ENCODE results near the gene GFER. TPM values are rescaled to one million over a fixed set of nuclear protein-coding genes. Genes with fewer than 3 reads are reported as not detected.
"Not testable (repeated sequence)": the region's sequence is repeated elsewhere in the genome, so short reads cannot be mapped to it uniquely, and the experiment has no call there.

The GFER gene
- polyA plus RNA-seq (2013, experiment 1 of 2) = 46.4 TPM
- polyA plus RNA-seq (2013, experiment 2 of 2) = 48.0 TPM

GRCh38 chr16:1983544-1984346 lies at the start of gene GFER:
Gene GFER (plus strand): TSS chr16:1984193. CDS start chr16:1984219, 26 bp downstream.
- Histone ChIP-seq H2BK15ac (replicated peaks; ENCODE audit: low read depth) (no peak within 1 kb of the TSS), H3K4me1 (ENCODE audit: control insufficient read depth, low read depth, low read length) (peaks cover 5% of the 10 kb centered on the region), H3K27me3 (ENCODE audit: insufficient read depth, low read length, poor library complexity) (peaks cover 9% of the 10 kb centered on the region), H3K79me1 (ENCODE audit: low read length) (peaks cover 10% of the 10 kb centered on the region), H3K4ac (ENCODE audit: low read depth, low read length) (peak within 1 kb of the TSS; percentile 61), H3K9ac (ENCODE audit: low read length) (peak within 1 kb of the TSS; percentile 91), H3K23ac (ENCODE audit: low read length) (no peak within 1 kb of the TSS), H2BK120ac (ENCODE audit: low read depth, low read length) (no peak within 1 kb of the TSS), H3K18ac (ENCODE audit: low read length) (peak within 1 kb of the TSS; percentile 72), H3K56ac (ENCODE audit: low read length) (peak within 1 kb of the TSS; percentile 96), H3K36me3 (ENCODE audit: control insufficient read depth, insufficient read depth, low read length) (peaks cover 3% of the 10 kb centered on the region), H3K79me2 (ENCODE audit: control insufficient read depth, insufficient read depth, low read length) (peaks cover 2% of the 10 kb centered on the region), H3K27ac (ENCODE audit: low read depth, low read length) (peak within 1 kb of the TSS; percentile 64), H4K5ac (ENCODE audit: low read length) (no peak within 1 kb of the TSS), H4K8ac (ENCODE audit: low read depth, low read length) (no peak within 1 kb of the TSS), H3K4me2 (ENCODE audit: low read length) (peak within 1 kb of the TSS; percentile 84), H3K4me3 (ENCODE audit: low read length) (peak within 1 kb of the TSS; percentile 78), H2BK5ac (ENCODE audit: low read length) (no peak within 1 kb of the TSS), H2AK5ac (ENCODE audit: low read length) (no peak within 1 kb of the TSS)
- WGBS (ENCODE audit: extremely low coverage, insufficient coverage, low lambda C conversion rate) = no CpG with 5 or more reads among the region's 109 CpGs
- peak; percentile 96 for DNase-seq

GRCh38 chr16:1936945-1937479 lies 47.0 kb upstream of the GFER start:
- no peak overlapping the region for H2BK15ac ChIP-seq (replicated peaks; ENCODE audit: low read depth)
- H4K5ac ChIP-seq (ENCODE audit: low read length) = no peak overlapping the region

GRCh38 chr16:1938316-1938715 lies 45.7 kb upstream of the GFER start:
- H3K79me1 ChIP-seq (ENCODE audit: low read length) = no peaks in the 10 kb centered on the region
- no peak overlapping the region for H2BK15ac ChIP-seq (replicated peaks; ENCODE audit: low read depth)
- no peak overlapping the region for H2BK120ac ChIP-seq (ENCODE audit: low read depth, low read length)
- H3K79me2 ChIP-seq (ENCODE audit: control insufficient read depth, insufficient read depth, low read length) = no peaks in the 10 kb centered on the region
- H2BK5ac ChIP-seq (ENCODE audit: low read length) = no peak overlapping the region
- H3K36me3 ChIP-seq (ENCODE audit: control insufficient read depth, insufficient read depth, low read length) = no peaks in the 10 kb centered on the region
- H3K27ac ChIP-seq (ENCODE audit: low read depth, low read length) = no peak overlapping the region
- no peaks in the 10 kb centered on the region for H3K27me3 ChIP-seq (ENCODE audit: insufficient read depth, low read length, poor library complexity)
- H4K5ac ChIP-seq (ENCODE audit: low read length) = no peak overlapping the region
- H3K23ac ChIP-seq (ENCODE audit: low read length) = no peak overlapping the region
- WGBS (ENCODE audit: extremely low coverage, insufficient coverage, low lambda C conversion rate) = no CpG with 5 or more reads among the region's 10 CpGs
- no peak overlapping the region for H3K9ac ChIP-seq (ENCODE audit: low read length)
- H3K4me3 ChIP-seq (ENCODE audit: low read length) = no peak overlapping the region
- no peaks in the 10 kb centered on the region for H3K4me1 ChIP-seq (ENCODE audit: control insufficient read depth, low read depth, low read length)
- no peak overlapping the region for H3K56ac ChIP-seq (ENCODE audit: low read length)
- no peak overlapping the region for H2AK5ac ChIP-seq (ENCODE audit: low read length)
- no peak overlapping the region for H3K4me2 ChIP-seq (ENCODE audit: low read length)
- no peak overlapping the region for H3K18ac ChIP-seq (ENCODE audit: low read length)
- no peak for DNase-seq
- H3K4ac ChIP-seq (ENCODE audit: low read depth, low read length) = no peak overlapping the region
- H4K8ac ChIP-seq (ENCODE audit: low read depth, low read length) = no peak overlapping the region

More at GRCh38 chr16:1936945-1937479, 47.0 kb upstream of the GFER start:
- H2AK5ac ChIP-seq (ENCODE audit: low read length) = no peak overlapping the region
- H3K79me1 ChIP-seq (ENCODE audit: low read length) = no peaks in the 10 kb centered on the region
- no peak overlapping the region for H3K4ac ChIP-seq (ENCODE audit: low read depth, low read length)
- no CpG with 5 or more reads among the region's 11 CpGs for WGBS (ENCODE audit: extremely low coverage, insufficient coverage, low lambda C conversion rate)
- H3K9ac ChIP-seq (ENCODE audit: low read length) = no peak overlapping the region
- no peak for DNase-seq
- H2BK120ac ChIP-seq (ENCODE audit: low read depth, low read length) = no peak overlapping the region
- no peak overlapping the region for H3K4me2 ChIP-seq (ENCODE audit: low read length)
- no peak overlapping the region for H3K23ac ChIP-seq (ENCODE audit: low read length)
- H3K27ac ChIP-seq (ENCODE audit: low read depth, low read length) = no peak overlapping the region
- no peaks in the 10 kb centered on the region for H3K4me1 ChIP-seq (ENCODE audit: control insufficient read depth, low read depth, low read length)
- no peak overlapping the region for H3K4me3 ChIP-seq (ENCODE audit: low read length)
- H3K79me2 ChIP-seq (ENCODE audit: control insufficient read depth, insufficient read depth, low read length) = no peaks in the 10 kb centered on the region
- H2BK5ac ChIP-seq (ENCODE audit: low read length) = no peak overlapping the region
- H3K27me3 ChIP-seq (ENCODE audit: insufficient read depth, low read length, poor library complexity) = no peaks in the 10 kb centered on the region
- no peak overlapping the region for H3K56ac ChIP-seq (ENCODE audit: low read length)
- no peak overlapping the region for H3K18ac ChIP-seq (ENCODE audit: low read length)
- no peaks in the 10 kb centered on the region for H3K36me3 ChIP-seq (ENCODE audit: control insufficient read depth, insufficient read depth, low read length)
- no peak overlapping the region for H4K8ac ChIP-seq (ENCODE audit: low read depth, low read length)

DNA sequence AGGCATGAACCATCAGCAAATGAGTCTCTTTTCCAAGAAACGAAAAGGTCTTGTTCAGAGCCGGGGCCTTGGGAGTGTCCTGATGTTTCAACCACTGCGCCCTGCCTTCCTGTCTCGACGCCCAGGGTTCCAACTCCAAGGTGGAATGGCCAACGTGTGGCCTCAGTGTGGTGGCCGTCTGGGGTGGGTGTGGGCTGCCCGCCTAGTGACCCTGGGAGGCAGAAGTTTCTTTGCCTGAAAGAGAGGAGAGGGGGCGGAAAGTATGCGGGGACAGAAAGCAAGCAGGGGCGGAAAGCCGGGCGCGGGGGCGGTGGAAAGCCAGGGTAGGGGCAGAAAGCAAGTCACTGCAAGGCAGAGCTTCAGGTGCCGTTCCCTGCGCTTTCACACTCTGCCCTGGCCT lies 45.1 kb upstream of the GFER start:
- no CpG with 5 or more reads among the region's 17 CpGs for WGBS (ENCODE audit: extremely low coverage, insufficient coverage, low lambda C conversion rate)
- H3K36me3 ChIP-seq (ENCODE audit: control insufficient read depth, insufficient read depth, low read length) = no peaks in the 10 kb centered on the region
- H2BK5ac ChIP-seq (ENCODE audit: low read length) = no peak overlapping the region
- no peak overlapping the region for H3K4me3 ChIP-seq (ENCODE audit: low read length)
- no peak overlapping the region for H4K8ac ChIP-seq (ENCODE audit: low read depth, low read length)
- H3K56ac ChIP-seq (ENCODE audit: low read length) = no peak overlapping the region
- H3K4me2 ChIP-seq (ENCODE audit: low read length) = no peak overlapping the region
- no peaks in the 10 kb centered on the region for H3K4me1 ChIP-seq (ENCODE audit: control insufficient read depth, low read depth, low read length)
- no peak overlapping the region for H3K4ac ChIP-seq (ENCODE audit: low read depth, low read length)
- H2BK120ac ChIP-seq (ENCODE audit: low read depth, low read length) = no peak overlapping the region
- no peaks in the 10 kb centered on the region for H3K79me1 ChIP-seq (ENCODE audit: low read length)
- no peak overlapping the region for H3K9ac ChIP-seq (ENCODE audit: low read length)
- DNase-seq = no peak
- no peak overlapping the region for H3K18ac ChIP-seq (ENCODE audit: low read length)
- H3K27me3 ChIP-seq (ENCODE audit: insufficient read depth, low read length, poor library complexity) = no peaks in the 10 kb centered on the region
- H3K79me2 ChIP-seq (ENCODE audit: control insufficient read depth, insufficient read depth, low read length) = no peaks in the 10 kb centered on the region
- no peak overlapping the region for H3K27ac ChIP-seq (ENCODE audit: low read depth, low read length)
- no peak overlapping the region for H2BK15ac ChIP-seq (replicated peaks; ENCODE audit: low read depth)
- H3K23ac ChIP-seq (ENCODE audit: low read length) = no peak overlapping the region
- H2AK5ac ChIP-seq (ENCODE audit: low read length) = no peak overlapping the region
- no peak overlapping the region for H4K5ac ChIP-seq (ENCODE audit: low read length)

- not testable (repeated sequence) for DNase-seq; H3K9ac ChIP-seq (ENCODE audit: low read length); H2BK5ac ChIP-seq (ENCODE audit: low read length); H3K36me3 ChIP-seq (ENCODE audit: control insufficient read depth, insufficient read depth, low read length); H3K79me2 ChIP-seq (ENCODE audit: control insufficient read depth, insufficient read depth, low read length); H4K5ac ChIP-seq (ENCODE audit: low read length); H2AK5ac ChIP-seq (ENCODE audit: low read length); H3K4me1 ChIP-seq (ENCODE audit: control insufficient read depth, low read depth, low read length); H4K8ac ChIP-seq (ENCODE audit: low read depth, low read length); H3K23ac ChIP-seq (ENCODE audit: low read length); H3K4me2 ChIP-seq (ENCODE audit: low read length); H2BK15ac ChIP-seq (replicated peaks; ENCODE audit: low read depth); H2BK120ac ChIP-seq (ENCODE audit: low read depth, low read length); H3K4ac ChIP-seq (ENCODE audit: low read depth, low read length); H3K18ac ChIP-seq (ENCODE audit: low read length); H3K79me1 ChIP-seq (ENCODE audit: low read length); H3K4me3 ChIP-seq (ENCODE audit: low read length); H3K27ac ChIP-seq (ENCODE audit: low read depth, low read length); H3K27me3 ChIP-seq (ENCODE audit: insufficient read depth, low read length, poor library complexity); H3K56ac ChIP-seq (ENCODE audit: low read length)
- WGBS (ENCODE audit: extremely low coverage, insufficient coverage, low lambda C conversion rate) = no CpG with 5 or more reads among the region's 8 CpGs
These were observed 44.2 kb upstream of the GFER start for GRCh38 chr16:1939833-1940232.

Measured in mesendoderm (in vitro differentiated cells).